GM13976 (cell line): ENCODE data around the gene AKAP9.
A peak's percentile ranks its signal among the peaks of the same experiment; 100 is the strongest.
"Not testable (repeated sequence)": the region's sequence is repeated elsewhere in the genome, so short reads cannot be mapped to it uniquely, and the experiment has no call there.

ENCODE experiments used
- DNase-seq: peaks from one replicate; pipeline ENCODE4 v3.0.0; 2012; ENCODE audit warnings: low spot score
- CTCF ChIP-seq: IDR thresholded peaks from 2 replicates; pipeline ENCODE4 v1.5.1; 2012; ENCODE audit warnings: borderline replicate concordance, mild to moderate bottlenecking; ENCODE audit not compliant: insufficient read depth; ENCODE audit errors: extremely low read depth, missing control alignments, control extremely low read depth
- in situ Hi-C: fragments of 300-500 bp; cut with MboI; formaldehyde crosslinking; loops from one replicate; pipeline ENCODE4 v1.12.0; 2022; ENCODE audit warnings: low sequenced_read_pairs, mixed read lengths, inconsistent platforms; ENCODE audit not compliant: unreplicated experiment

AKAP9 gene

GRCh38 chr7:92064438-92065029 is 123.9 kb downstream of the AKAP9 start:
- in situ Hi-C loops = no loop called here
- no peak for DNase-seq
- no peak for TF ChIP-seq CTCF

GRCh38 chr7:92071032-92071431 is 130.4 kb downstream of the AKAP9 start:
- no peak for DNase-seq
- TF ChIP-seq CTCF = no peak
- in situ Hi-C loops = no loop called here

- DNase-seq = no peak
- in situ Hi-C loops = no loop called here
- no peak for TF ChIP-seq CTCF
Observed at GRCh38 chr7:92072121-92072520, 131.5 kb downstream of the AKAP9 start.

- in situ Hi-C loops = no loop called here
- no peak for TF ChIP-seq CTCF
- DNase-seq = no peak
Observed at GRCh38 chr7:92072708-92073107, 132.0 kb downstream of the AKAP9 start.

- in situ Hi-C loops = no loop called here
- peak; percentile 43 for DNase-seq
- no peak for TF ChIP-seq CTCF
Observed at GRCh38 chr7:92075455-92076158, 134.9 kb downstream of the AKAP9 start.

- no peak for TF ChIP-seq CTCF
- no peak for DNase-seq
- in situ Hi-C loops = no loop called here
Observed at GRCh38 chr7:92076509-92076908, 135.8 kb downstream of the AKAP9 start.

- DNase-seq, in situ Hi-C loops: not testable (repeated sequence)
Observed at GRCh38 chr7:92083922-92084321, 143.3 kb downstream of the AKAP9 start.
